ENCODE results near the gene PCDHB14.
"Not testable (repeated sequence)": the region's sequence is repeated elsewhere in the genome, so short reads cannot be mapped to it uniquely, and the experiment has no call there.

PCDHB14 gene

GRCh38 chr5:141223112-141223783 lies at the start of gene PCDHB14:
Gene PCDHB14 (plus strand): TSS chr5:141223343. CDS start chr5:141223506, 163 bp downstream.
- in situ Hi-C loops (cut with MboI; ENCODE audit: low sequenced_read_pairs), result no loop called here

DNA sequence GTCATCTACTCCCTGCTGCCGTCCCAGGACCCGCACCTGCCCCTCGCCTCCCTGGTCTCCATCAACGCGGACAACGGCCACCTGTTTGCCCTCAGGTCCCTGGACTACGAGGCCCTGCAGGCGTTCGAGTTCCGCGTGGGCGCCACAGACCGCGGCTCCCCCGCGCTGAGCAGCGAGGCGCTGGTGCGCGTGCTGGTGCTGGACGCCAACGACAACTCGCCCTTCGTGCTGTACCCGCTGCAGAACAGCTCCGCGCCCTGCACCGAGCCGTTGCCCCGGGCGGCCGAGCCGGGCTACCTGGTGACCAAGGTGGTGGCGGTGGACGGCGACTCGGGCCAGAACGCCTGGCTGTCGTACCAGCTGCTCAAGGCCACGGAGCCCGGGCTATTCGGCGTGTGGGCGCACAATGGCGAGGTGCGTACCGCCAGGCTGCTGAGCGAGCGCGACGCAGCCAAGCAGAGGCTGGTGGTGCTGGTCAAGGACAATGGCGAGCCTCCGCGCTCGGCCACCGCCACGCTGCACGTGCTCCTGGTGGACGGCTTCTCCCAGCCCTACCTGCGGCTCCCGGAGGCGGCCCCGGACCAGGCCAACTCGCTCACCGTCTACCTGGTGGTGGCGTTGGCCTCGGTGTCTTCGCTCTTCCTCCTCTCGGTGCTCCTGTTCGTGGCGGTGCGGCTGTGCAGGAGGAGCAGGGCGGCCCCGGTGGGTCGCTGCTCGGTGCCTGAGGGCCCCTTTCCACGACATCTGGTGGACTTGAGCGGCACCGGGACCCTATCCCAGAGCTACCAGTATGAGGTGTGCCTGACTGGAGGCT lies 48.6 kb upstream of the PCDHB14 start:
- in situ Hi-C loops (cut with MboI; ENCODE audit: low sequenced_read_pairs), result loop anchor here (25.0 kb wide), 1 partner anchor 388 kb away; no protein-coding TSS in a partner anchor

DNA sequence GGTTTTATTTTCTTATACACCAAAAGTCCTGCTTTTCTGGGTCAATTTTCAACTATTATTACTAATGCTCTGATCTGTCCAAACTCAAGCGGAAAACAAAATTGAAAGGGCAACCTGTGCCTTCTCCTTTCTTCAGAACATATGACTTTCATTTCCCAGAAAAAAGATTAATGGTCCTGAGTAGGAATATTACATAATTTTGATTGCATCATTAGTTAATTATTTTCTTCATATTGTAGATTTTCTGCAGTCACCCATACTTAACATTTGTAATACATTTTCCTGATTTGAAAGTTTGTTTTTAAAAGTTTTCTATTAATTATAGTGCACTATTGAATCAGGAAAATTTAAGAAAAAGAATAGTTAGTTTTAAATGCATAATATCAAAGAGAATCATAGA lies 47.2 kb upstream of the PCDHB14 start:
- in situ Hi-C loops (cut with MboI; ENCODE audit: low sequenced_read_pairs), result loop anchor here (25.0 kb wide), 1 partner anchor 386 kb away; no protein-coding TSS in a partner anchor

- in situ Hi-C loops (cut with MboI; ENCODE audit: low sequenced_read_pairs), result loop anchor here (25.0 kb wide), 1 partner anchor 385 kb away; no protein-coding TSS in a partner anchor
Observed at GRCh38 chr5:141177577-141178191, 45.5 kb upstream of the PCDHB14 start, which contains the start of gene PCDHB8. Gene PCDHB8 (plus strand): TSS chr5:141177790. CDS start chr5:141178035, 245 bp downstream.

GRCh38 chr5:141179371-141179770 lies 43.8 kb upstream of the PCDHB14 start:
- in situ Hi-C loops (cut with MboI; ENCODE audit: low sequenced_read_pairs), result loop anchor here (25.0 kb wide), 1 partner anchor 383 kb away; no protein-coding TSS in a partner anchor

DNA sequence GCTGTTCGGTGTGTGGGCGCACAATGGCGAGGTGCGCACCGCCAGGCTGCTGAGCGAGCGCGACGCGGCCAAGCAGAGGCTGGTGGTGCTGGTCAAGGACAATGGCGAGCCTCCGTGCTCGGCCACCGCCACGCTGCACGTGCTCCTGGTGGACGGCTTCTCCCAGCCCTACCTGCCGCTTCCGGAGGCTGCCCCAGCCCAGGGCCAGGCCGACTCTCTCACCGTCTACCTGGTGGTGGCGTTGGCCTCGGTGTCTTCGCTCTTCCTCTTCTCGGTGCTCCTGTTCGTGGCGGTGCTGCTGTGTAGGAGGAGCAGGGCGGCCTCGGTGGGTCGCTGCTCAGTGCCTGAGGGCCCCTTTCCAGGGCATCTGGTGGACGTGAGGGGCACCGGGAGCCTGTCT lies 43.3 kb upstream of the PCDHB14 start:
- in situ Hi-C loops (cut with MboI; ENCODE audit: low sequenced_read_pairs), result loop anchor here (25.0 kb wide), 1 partner anchor 382 kb away; no protein-coding TSS in a partner anchor

- in situ Hi-C loops (cut with MboI; ENCODE audit: low sequenced_read_pairs), result loop anchor here (25.0 kb wide), 1 partner anchor 382 kb away; no protein-coding TSS in a partner anchor
Observed at GRCh38 chr5:141180313-141180712, 42.8 kb upstream of the PCDHB14 start.

DNA sequence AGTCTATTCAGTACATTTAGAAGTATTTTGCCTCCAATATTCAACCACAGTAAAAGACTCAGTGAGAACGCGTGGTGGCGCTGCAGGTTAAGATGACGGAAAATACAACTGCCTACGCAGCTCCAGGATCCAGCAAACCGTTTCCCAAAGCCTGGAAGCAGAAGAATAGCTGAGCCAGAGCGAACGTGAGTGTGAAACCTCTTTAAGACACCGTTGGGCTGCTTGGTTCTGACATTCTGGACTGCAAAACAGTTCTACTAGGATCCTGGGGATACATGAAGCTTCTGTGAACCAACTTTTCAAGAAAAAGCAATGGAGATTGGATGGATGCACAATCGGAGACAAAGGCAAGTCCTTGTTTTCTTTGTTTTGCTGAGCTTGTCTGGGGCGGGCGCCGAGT lies 40.9 kb upstream of the PCDHB14 start, which contains the start of gene PCDHB16:
TSS of gene PCDHB16 (plus strand) at position 140 of the 400 bp plus-strand sequence. CDS start at position 313, 173 bp downstream.
- in situ Hi-C loops (cut with MboI; ENCODE audit: low sequenced_read_pairs), result loop anchor here (25.0 kb wide), 1 partner anchor 380 kb away; no protein-coding TSS in a partner anchor

DNA sequence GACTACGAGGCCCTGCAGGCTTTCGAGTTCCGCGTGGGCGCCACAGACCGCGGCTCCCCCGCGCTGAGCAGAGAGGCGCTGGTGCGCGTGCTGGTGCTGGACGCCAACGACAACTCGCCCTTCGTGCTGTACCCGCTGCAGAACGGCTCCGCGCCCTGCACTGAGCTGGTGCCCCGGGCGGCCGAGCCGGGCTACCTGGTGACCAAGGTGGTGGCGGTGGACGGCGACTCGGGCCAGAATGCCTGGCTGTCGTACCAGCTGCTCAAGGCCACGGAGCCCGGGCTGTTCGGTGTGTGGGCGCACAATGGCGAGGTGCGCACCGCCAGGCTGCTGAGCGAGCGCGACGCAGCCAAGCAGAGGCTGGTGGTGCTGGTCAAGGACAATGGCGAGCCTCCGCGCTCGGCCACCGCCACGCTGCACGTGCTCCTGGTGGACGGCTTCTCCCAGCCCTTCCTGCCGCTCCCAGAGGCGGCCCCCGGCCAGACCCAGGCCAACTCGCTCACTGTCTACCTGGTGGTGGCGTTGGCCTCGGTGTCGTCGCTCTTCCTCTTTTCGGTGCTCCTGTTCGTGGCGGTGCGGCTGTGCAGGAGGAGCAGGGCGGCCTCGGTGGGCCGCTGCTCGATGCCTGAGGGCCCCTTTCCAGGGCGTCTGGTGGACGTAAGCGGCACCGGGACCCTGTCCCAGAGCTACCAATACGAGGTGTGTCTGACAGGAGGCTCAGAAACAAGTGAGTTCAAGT lies 38.9 kb upstream of the PCDHB14 start:
- in situ Hi-C loops (cut with MboI; ENCODE audit: low sequenced_read_pairs), result loop anchor here (25.0 kb wide), 1 partner anchor 378 kb away; no protein-coding TSS in a partner anchor

GRCh38 chr5:141186897-141187512 lies 36.1 kb upstream of the PCDHB14 start, which contains the start of gene PCDHB9:
Gene PCDHB9 (plus strand): TSS chr5:141187161. CDS start chr5:141187319, 158 bp downstream.
- in situ Hi-C loops (cut with MboI; ENCODE audit: low sequenced_read_pairs), result loop anchor here (25.0 kb wide), 1 partner anchor 375 kb away; no protein-coding TSS in a partner anchor

DNA sequence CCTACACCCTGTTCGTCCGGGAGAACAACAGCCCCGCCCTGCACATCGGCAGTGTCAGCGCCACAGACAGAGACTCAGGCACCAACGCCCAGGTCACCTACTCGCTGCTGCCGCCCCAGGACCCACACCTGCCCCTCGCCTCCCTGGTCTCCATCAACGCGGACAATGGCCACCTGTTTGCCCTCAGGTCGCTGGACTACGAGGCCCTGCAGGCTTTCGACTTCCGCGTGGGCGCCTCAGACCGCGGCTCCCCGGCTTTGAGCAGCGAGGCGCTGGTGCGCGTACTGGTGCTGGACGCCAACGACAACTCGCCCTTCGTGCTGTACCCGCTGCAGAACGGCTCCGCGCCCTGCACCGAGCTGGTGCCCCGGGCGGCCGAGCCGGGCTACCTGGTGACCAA lies 34.5 kb upstream of the PCDHB14 start:
- in situ Hi-C loops (cut with MboI; ENCODE audit: low sequenced_read_pairs), result loop anchor here (25.0 kb wide), 1 partner anchor 374 kb away; no protein-coding TSS in a partner anchor

- in situ Hi-C loops (cut with MboI; ENCODE audit: low sequenced_read_pairs), result loop anchor here (25.0 kb wide), 1 partner anchor 373 kb away; no protein-coding TSS in a partner anchor
Observed at GRCh38 chr5:141189131-141189530, 34.0 kb upstream of the PCDHB14 start.

DNA sequence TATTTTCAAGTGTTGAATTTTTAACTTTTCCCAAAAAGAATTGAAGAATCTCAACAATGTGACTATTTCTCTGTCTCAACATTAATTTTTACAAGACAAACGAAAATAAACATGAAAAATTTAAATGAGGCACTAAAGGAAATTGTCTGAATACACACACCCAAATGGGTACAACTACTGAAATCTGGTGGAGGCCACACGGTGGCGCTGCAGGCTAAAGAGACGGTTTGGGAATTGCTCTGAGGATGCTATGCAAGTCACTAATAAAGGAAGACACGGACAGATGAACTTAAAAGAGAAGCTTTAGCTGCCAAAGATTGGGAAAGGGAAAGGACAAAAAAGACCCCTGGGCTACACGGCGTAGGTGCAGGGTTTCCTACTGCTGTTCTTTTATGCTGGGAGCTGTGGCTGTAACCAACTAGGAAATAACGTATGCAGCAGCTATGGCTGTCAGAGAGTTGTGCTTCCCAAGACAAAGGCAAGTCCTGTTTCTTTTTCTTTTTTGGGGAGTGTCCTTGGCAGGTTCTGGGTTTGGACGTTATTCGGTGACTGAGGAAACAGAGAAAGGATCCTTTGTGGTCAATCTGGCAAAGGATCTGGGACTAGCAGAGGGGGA lies 30.9 kb upstream of the PCDHB14 start, which contains the start of gene PCDHB10:
TSS of gene PCDHB10 (plus strand) at position 244 of the 616 bp plus-strand sequence. CDS start at position 444, 200 bp downstream.
- in situ Hi-C loops (cut with MboI; ENCODE audit: low sequenced_read_pairs), result loop anchor here (25.0 kb wide), 1 partner anchor 370 kb away; no protein-coding TSS in a partner anchor

- in situ Hi-C loops (cut with MboI; ENCODE audit: low sequenced_read_pairs), result loop anchor here (25.0 kb wide), 1 partner anchor 368 kb away; no protein-coding TSS in a partner anchor
Observed at GRCh38 chr5:141194332-141194731, 28.8 kb upstream of the PCDHB14 start.

DNA sequence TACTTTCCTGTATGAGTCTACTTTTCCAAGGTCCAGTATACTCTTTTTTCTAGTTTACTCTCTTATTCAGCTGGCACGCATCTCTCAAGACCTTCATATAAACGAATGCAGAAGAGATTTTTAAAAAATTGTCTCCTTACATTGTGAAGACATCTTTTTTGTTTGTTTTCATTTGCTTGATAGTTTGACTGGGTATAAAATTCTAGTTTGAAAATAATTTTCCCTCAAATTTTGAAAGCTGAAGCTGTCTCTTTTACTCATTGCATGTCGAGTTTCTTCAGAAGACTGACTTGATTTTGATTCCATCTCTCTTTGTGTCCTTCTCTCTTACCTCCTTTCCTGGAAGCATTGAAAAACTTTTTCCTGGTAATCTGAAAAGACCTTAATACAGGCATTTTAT lies 26.8 kb upstream of the PCDHB14 start:
- in situ Hi-C loops (cut with MboI; ENCODE audit: low sequenced_read_pairs), result loop anchor here (25.0 kb wide), 1 partner anchor 366 kb away; no protein-coding TSS in a partner anchor

GRCh38 chr5:141199359-141200235 lies 23.5 kb upstream of the PCDHB14 start, which contains the start of gene PCDHB11:
Gene PCDHB11 (plus strand): TSS chr5:141199627. CDS start chr5:141199775, 148 bp downstream.
- in situ Hi-C loops (cut with MboI; ENCODE audit: low sequenced_read_pairs), result loop anchor here (25.0 kb wide), 1 partner anchor 363 kb away; no protein-coding TSS in a partner anchor

DNA sequence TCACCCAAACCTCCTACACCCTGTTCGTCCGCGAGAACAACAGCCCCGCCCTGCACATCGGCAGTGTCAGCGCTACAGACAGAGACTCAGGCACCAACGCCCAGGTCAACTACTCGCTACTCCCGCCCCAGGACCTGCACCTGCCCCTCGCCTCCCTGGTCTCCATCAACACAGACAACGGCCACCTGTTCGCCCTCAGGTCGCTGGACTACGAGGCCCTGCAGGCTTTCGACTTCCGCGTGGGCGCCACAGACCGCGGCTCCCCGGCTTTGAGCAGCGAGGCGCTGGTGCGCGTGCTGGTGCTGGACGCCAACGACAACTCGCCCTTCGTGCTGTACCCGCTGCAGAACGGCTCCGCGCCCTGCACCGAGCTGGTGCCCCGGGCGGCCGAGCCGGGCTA lies 22.0 kb upstream of the PCDHB14 start:
- in situ Hi-C loops (cut with MboI; ENCODE audit: low sequenced_read_pairs), result not testable (repeated sequence)

All from HL-60/S4 (cell line).